A549 (cell line): ENCODE measurements around the gene TACC3.

Source experiments
- BHLHE40 ChIP-seq: IDR thresholded peaks from 2 replicates; pipeline ENCODE4 v1.6.1; 2012; ENCODE audit warnings: low read depth, low read length, inconsistent platforms
- CEBPB ChIP-seq, 2 experiments: fragments of >200 bp in 1 of 2; sonication (Bioruptor Twin) in 1 of 2; formaldehyde crosslinking in 1 of 2; IDR thresholded peaks; 2 replicates each; pipeline ENCODE4 v1.6.1; 2012 to 2016
- CTCF ChIP-seq: fragments of >200 bp; sonication (Bioruptor Twin); formaldehyde crosslinking; IDR thresholded peaks from 3 replicates; pipeline ENCODE4 v1.5.1; 2016
- ESRRA ChIP-seq: fragments of 150-350 bp; IDR thresholded peaks from 2 replicates; pipeline ENCODE4 v1.6.1; 2014; ENCODE audit warnings: mild to moderate bottlenecking, low read length, borderline replicate concordance
- JUN ChIP-seq, 2 experiments: fragments of >200 bp; sonication (Bioruptor Twin); formaldehyde crosslinking; IDR thresholded peaks; 2 replicates in 1 of 2; 3 replicates in 1 of 2; pipeline ENCODE4 v1.6.1; 2016 to 2017
- RAD21 ChIP-seq, 2 experiments: fragments of >200 bp in 1 of 2; sonication (Bioruptor Twin) in 1 of 2; formaldehyde crosslinking in 1 of 2; IDR thresholded peaks in 1 of 2; conservative IDR thresholded peaks in 1 of 2; 2 replicates in 1 of 2; 3 replicates in 1 of 2; pipeline ENCODE4 v1.6.1; 2012 to 2018; ENCODE audit warnings: inconsistent platforms in 1 of 2
- SMC3 ChIP-seq: fragments of >200 bp; sonication (Bioruptor Twin); formaldehyde crosslinking; IDR thresholded peaks from 3 replicates; pipeline ENCODE4 v1.6.1; 2018; ENCODE audit warnings: inconsistent platforms
- TP53 ChIP-seq: fragments of 250-450 bp; sonication (Bioruptor Pico); IDR thresholded peaks from 2 replicates; pipeline ENCODE4 v1.5.0; 2021; ENCODE audit warnings: mild to moderate bottlenecking, moderate library complexity
- TF ChIP-seq, protein P1 (sequence below): fragments of 200-600 bp; sonication (generic); IDR thresholded peaks from 2 replicates; pipeline ENCODE4 v1.6.1; 2016; ENCODE audit warnings: antibody characterized with exemption, mild to moderate bottlenecking, moderate library complexity
- TF ChIP-seq, protein P2 (sequence below): fragments of 150-350 bp; IDR thresholded peaks from 2 replicates; pipeline ENCODE4 v1.6.1; 2014; ENCODE audit warnings: low read depth, mild to moderate bottlenecking, low read length

DNA sequence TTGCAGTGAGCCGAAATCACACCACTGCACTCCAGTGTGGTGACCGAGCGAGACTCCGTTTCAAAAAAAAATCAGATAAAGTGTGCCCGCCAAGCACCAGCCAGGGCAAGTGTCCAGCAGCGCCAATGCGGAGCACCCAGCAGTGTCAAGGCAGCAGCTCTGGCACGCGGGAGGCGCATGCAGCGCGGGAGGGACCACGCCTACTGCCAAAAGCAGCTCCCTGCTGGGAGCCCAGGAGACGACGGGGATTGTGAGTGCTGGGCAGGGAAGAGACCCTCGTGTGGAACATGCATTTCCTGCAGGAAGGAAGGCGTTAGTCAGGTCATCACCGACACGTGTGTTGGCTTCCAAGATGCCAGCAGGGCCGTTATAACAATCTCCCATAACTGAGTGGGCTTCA lies 47.6 kb upstream of the TACC3 start:
- TF ChIP-seq CTCF (no peak), SMC3 (no peak), ESRRA (no peak), CEBPB (IDR thresholded peaks at IDR 0.05) (no peak), RAD21 (conservative IDR thresholded peaks at IDR 0.05 in 1 of 2, IDR thresholded peaks at IDR 0.05 in 1 of 2) (no peak), JUN (IDR thresholded peaks at IDR 0.05) (no peak), BHLHE40 (no peak), TP53 (CRISPR knock-in tag) (no peak)
- TF ChIP-seq, protein P1, sequence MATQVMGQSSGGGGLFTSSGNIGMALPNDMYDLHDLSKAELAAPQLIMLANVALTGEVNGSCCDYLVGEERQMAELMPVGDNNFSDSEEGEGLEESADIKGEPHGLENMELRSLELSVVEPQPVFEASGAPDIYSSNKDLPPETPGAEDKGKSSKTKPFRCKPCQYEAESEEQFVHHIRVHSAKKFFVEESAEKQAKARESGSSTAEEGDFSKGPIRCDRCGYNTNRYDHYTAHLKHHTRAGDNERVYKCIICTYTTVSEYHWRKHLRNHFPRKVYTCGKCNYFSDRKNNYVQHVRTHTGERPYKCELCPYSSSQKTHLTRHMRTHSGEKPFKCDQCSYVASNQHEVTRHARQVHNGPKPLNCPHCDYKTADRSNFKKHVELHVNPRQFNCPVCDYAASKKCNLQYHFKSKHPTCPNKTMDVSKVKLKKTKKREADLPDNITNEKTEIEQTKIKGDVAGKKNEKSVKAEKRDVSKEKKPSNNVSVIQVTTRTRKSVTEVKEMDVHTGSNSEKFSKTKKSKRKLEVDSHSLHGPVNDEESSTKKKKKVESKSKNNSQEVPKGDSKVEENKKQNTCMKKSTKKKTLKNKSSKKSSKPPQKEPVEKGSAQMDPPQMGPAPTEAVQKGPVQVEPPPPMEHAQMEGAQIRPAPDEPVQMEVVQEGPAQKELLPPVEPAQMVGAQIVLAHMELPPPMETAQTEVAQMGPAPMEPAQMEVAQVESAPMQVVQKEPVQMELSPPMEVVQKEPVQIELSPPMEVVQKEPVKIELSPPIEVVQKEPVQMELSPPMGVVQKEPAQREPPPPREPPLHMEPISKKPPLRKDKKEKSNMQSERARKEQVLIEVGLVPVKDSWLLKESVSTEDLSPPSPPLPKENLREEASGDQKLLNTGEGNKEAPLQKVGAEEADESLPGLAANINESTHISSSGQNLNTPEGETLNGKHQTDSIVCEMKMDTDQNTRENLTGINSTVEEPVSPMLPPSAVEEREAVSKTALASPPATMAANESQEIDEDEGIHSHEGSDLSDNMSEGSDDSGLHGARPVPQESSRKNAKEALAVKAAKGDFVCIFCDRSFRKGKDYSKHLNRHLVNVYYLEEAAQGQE: no peak
- TF ChIP-seq, protein P2, sequence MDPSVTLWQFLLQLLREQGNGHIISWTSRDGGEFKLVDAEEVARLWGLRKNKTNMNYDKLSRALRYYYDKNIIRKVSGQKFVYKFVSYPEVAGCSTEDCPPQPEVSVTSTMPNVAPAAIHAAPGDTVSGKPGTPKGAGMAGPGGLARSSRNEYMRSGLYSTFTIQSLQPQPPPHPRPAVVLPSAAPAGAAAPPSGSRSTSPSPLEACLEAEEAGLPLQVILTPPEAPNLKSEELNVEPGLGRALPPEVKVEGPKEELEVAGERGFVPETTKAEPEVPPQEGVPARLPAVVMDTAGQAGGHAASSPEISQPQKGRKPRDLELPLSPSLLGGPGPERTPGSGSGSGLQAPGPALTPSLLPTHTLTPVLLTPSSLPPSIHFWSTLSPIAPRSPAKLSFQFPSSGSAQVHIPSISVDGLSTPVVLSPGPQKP: no peak
